ENCODE results near the gene HES3. TPM values are rescaled to one million over a fixed set of nuclear protein-coding genes. Genes with fewer than 3 reads are reported as not detected.

HES3 gene
- total RNA-seq, 2 experiments from 2014 or later = not detected

GRCh38 chr1:6248161-6248776 lies 4.3 kb downstream of the HES3 start:
- Mint-ChIP-seq H3K4me3 (no peak overlapping the region), H3K36me3 (peaks cover 3% of the 10 kb centered on the region), H3K27me3 (peaks cover 52% of the 10 kb centered on the region), H3K4me1 (ENCODE audit: low read depth) (peaks cover 5% of the 10 kb centered on the region), H3K27ac (no peak overlapping the region), H3K9me3 (no peaks in the 10 kb centered on the region)
- no peak for DNase-seq
- CTCF ChIA-PET = interaction anchor here (1.0 to 4.8 kb wide), 17 partner anchors 9 to 240 kb away, joined by 3 to 60 read pairs (median 14); partner anchors contain the start of genes ACOT7, HES2 and TNFRSF25
- intact Hi-C loops (cut with micrococcal nuclease) = loop anchor here (5.0 kb wide), 1 partner anchor 174 kb away; the partner anchor contains the start of gene ESPN
- POLR2A ChIA-PET = interaction anchor here (0.6 kb wide), 1 partner anchor 57 kb away, joined by 5 read pairs; no protein-coding TSS in a partner anchor

- Mint-ChIP-seq H3K27ac (no peak overlapping the region), H3K9me3 (no peaks in the 10 kb centered on the region), H3K4me3 (no peak overlapping the region), H3K27me3 (peaks cover 44% of the 10 kb centered on the region), H3K4me1 (ENCODE audit: low read depth) (peaks cover 5% of the 10 kb centered on the region), H3K36me3 (peaks cover 3% of the 10 kb centered on the region)
- ChIA-PET POLR2A (interaction anchor here (0.6 kb wide), 1 partner anchor 58 kb away, joined by 5 read pairs; no protein-coding TSS in a partner anchor), CTCF (interaction anchor here (0.6 to 4.8 kb wide), 9 partner anchors 10 to 231 kb away, joined by 3 to 60 read pairs (median 11); partner anchors contain the start of genes ACOT7 and HES2)
- intact Hi-C loops (cut with micrococcal nuclease) = loop anchor here (5.0 kb wide), 1 partner anchor 173 kb away; the partner anchor contains the start of gene ESPN
- no peak for DNase-seq
Observed at GRCh38 chr1:6248932-6249738, 5.2 kb downstream of the HES3 start.

GRCh38 chr1:6249739-6250689 lies 6.0 kb downstream of the HES3 start:
- Mint-ChIP-seq H3K36me3 (peaks cover 3% of the 10 kb centered on the region), H3K27me3 (peaks cover 40% of the 10 kb centered on the region), H3K4me1 (ENCODE audit: low read depth) (peaks cover 5% of the 10 kb centered on the region), H3K9me3 (no peaks in the 10 kb centered on the region), H3K4me3 (no peak overlapping the region), H3K27ac (no peak overlapping the region)
- intact Hi-C loops (cut with micrococcal nuclease) = loop anchor here (5.0 kb wide), 1 partner anchor 172 kb away; the partner anchor contains the start of gene ESPN
- DNase-seq = no peak
- CTCF ChIA-PET = interaction anchor here (0.6 to 3.0 kb wide), 4 partner anchors 9 to 230 kb away, joined by 3 to 14 read pairs (median 4); no protein-coding TSS in a partner anchor
- POLR2A ChIA-PET = no interaction called here

GRCh38 chr1:6251233-6251632 lies 7.3 kb downstream of the HES3 start:
- no peaks in the 10 kb centered on the region for H3K9me3 Mint-ChIP-seq
- no peak overlapping the region for H3K27ac Mint-ChIP-seq
- no peak for DNase-seq
- intact Hi-C loops (cut with micrococcal nuclease) = no loop called here
- peaks cover 37% of the 10 kb centered on the region for H3K27me3 Mint-ChIP-seq
- H3K36me3 Mint-ChIP-seq = peaks cover 3% of the 10 kb centered on the region
- H3K4me3 Mint-ChIP-seq = no peak overlapping the region
- peaks cover 5% of the 10 kb centered on the region for H3K4me1 Mint-ChIP-seq (ENCODE audit: low read depth)
- ChIA-PET CTCF (interaction anchor here (0.7 to 3.0 kb wide), 3 partner anchors 8 to 153 kb away, joined by 3 to 14 read pairs (median 3); no protein-coding TSS in a partner anchor), POLR2A (no interaction called here)

- H3K27ac Mint-ChIP-seq = no peak overlapping the region
- H3K27me3 Mint-ChIP-seq = peaks cover 31% of the 10 kb centered on the region
- DNase-seq = no peak
- H3K4me1 Mint-ChIP-seq (ENCODE audit: low read depth) = no peaks in the 10 kb centered on the region
- CTCF ChIA-PET = interaction anchor here (0.6 kb wide), 1 partner anchor 355 kb away, joined by 4 read pairs; no protein-coding TSS in a partner anchor
- H3K36me3 Mint-ChIP-seq = no peaks in the 10 kb centered on the region
- H3K4me3 Mint-ChIP-seq = no peak overlapping the region
- POLR2A ChIA-PET = no interaction called here
- H3K9me3 Mint-ChIP-seq = no peaks in the 10 kb centered on the region
- intact Hi-C loops (cut with micrococcal nuclease) = no loop called here
Observed at GRCh38 chr1:6251681-6252373, 7.8 kb downstream of the HES3 start.

- no peaks in the 10 kb centered on the region for H3K4me1 Mint-ChIP-seq (ENCODE audit: low read depth)
- POLR2A ChIA-PET = no interaction called here
- DNase-seq = no peak
- intact Hi-C loops (cut with micrococcal nuclease) = no loop called here
- H3K36me3 Mint-ChIP-seq = no peaks in the 10 kb centered on the region
- CTCF ChIA-PET = interaction anchor here (0.6 kb wide), 1 partner anchor 354 kb away, joined by 4 read pairs; no protein-coding TSS in a partner anchor
- no peak overlapping the region for H3K27ac Mint-ChIP-seq
- H3K4me3 Mint-ChIP-seq = no peak overlapping the region
- H3K9me3 Mint-ChIP-seq = no peaks in the 10 kb centered on the region
- peaks cover 27% of the 10 kb centered on the region for H3K27me3 Mint-ChIP-seq
Observed at GRCh38 chr1:6252374-6252710, 8.4 kb downstream of the HES3 start.

- peaks cover 19% of the 10 kb centered on the region for H3K27me3 Mint-ChIP-seq
- H3K27ac Mint-ChIP-seq = no peak overlapping the region
- POLR2A ChIA-PET = no interaction called here
- H3K9me3 Mint-ChIP-seq = no peaks in the 10 kb centered on the region
- CTCF ChIA-PET = no interaction called here
- DNase-seq = no peak
- intact Hi-C loops (cut with micrococcal nuclease) = no loop called here
- no peak overlapping the region for H3K4me3 Mint-ChIP-seq
- no peaks in the 10 kb centered on the region for H3K36me3 Mint-ChIP-seq
- H3K4me1 Mint-ChIP-seq (ENCODE audit: low read depth) = no peaks in the 10 kb centered on the region
Observed at GRCh38 chr1:6253380-6253779, 9.4 kb downstream of the HES3 start.

- Mint-ChIP-seq H3K4me1 (ENCODE audit: low read depth) (peaks cover 4% of the 10 kb centered on the region), H3K4me3 (no peak overlapping the region), H3K9me3 (no peaks in the 10 kb centered on the region), H3K36me3 (no peaks in the 10 kb centered on the region), H3K27ac (no peak overlapping the region), H3K27me3 (peaks cover 25% of the 10 kb centered on the region)
- intact Hi-C loops (cut with micrococcal nuclease) = no loop called here
- no peak for DNase-seq
- CTCF ChIA-PET = no interaction called here
- POLR2A ChIA-PET = no interaction called here
Observed at GRCh38 chr1:6254691-6255090, 10.7 kb downstream of the HES3 start.

GRCh38 chr1:6256645-6257044 lies 12.7 kb downstream of the HES3 start:
- DNase-seq = no peak
- no peak overlapping the region for H3K4me3 Mint-ChIP-seq
- peaks cover 16% of the 10 kb centered on the region for H3K27me3 Mint-ChIP-seq
- POLR2A ChIA-PET = no interaction called here
- H3K9me3 Mint-ChIP-seq = no peaks in the 10 kb centered on the region
- no peak overlapping the region for H3K27ac Mint-ChIP-seq
- H3K4me1 Mint-ChIP-seq (ENCODE audit: low read depth) = peaks cover 6% of the 10 kb centered on the region
- intact Hi-C loops (cut with micrococcal nuclease) = no loop called here
- CTCF ChIA-PET = interaction anchor here (1.4 to 5.0 kb wide), 2 partner anchors 10 to 12 kb away, joined by 5 to 27 read pairs; no protein-coding TSS in a partner anchor
- H3K36me3 Mint-ChIP-seq = no peaks in the 10 kb centered on the region

GRCh38 chr1:6257541-6258069 lies 13.6 kb downstream of the HES3 start:
- Mint-ChIP-seq H3K4me1 (ENCODE audit: low read depth) (peaks cover 6% of the 10 kb centered on the region), H3K36me3 (no peaks in the 10 kb centered on the region), H3K9me3 (no peaks in the 10 kb centered on the region), H3K27me3 (peaks cover 17% of the 10 kb centered on the region), H3K4me3 (no peak overlapping the region), H3K27ac (no peak overlapping the region)
- intact Hi-C loops (cut with micrococcal nuclease) = no loop called here
- CTCF ChIA-PET = interaction anchor here (0.6 to 5.0 kb wide), 2 partner anchors 11 to 215 kb away, joined by 3 to 27 read pairs; no protein-coding TSS in a partner anchor
- DNase-seq = no peak
- POLR2A ChIA-PET = no interaction called here

GRCh38 chr1:6258675-6259074 lies 14.7 kb downstream of the HES3 start:
- Mint-ChIP-seq H3K4me3 (no peak overlapping the region), H3K27me3 (peaks cover 17% of the 10 kb centered on the region), H3K4me1 (ENCODE audit: low read depth) (peaks cover 6% of the 10 kb centered on the region), H3K36me3 (no peaks in the 10 kb centered on the region), H3K27ac (no peak overlapping the region), H3K9me3 (no peaks in the 10 kb centered on the region)
- DNase-seq = no peak
- CTCF ChIA-PET = interaction anchor here (1.3 to 5.0 kb wide), 3 partner anchors 8 to 14 kb away, joined by 3 to 27 read pairs (median 3); no protein-coding TSS in a partner anchor
- intact Hi-C loops (cut with micrococcal nuclease) = no loop called here
- POLR2A ChIA-PET = interaction anchor here (0.6 kb wide), 1 partner anchor 61 kb away, joined by 3 read pairs; no protein-coding TSS in a partner anchor

Data from activated CD4-positive, alpha-beta memory T cell treated with anti-CD3 and anti-CD28 coated beads for 36 hours (primary cell).